Activated CD4-positive, alpha-beta T cell treated with anti-CD3 and anti-CD28 coated beads for 4 hours (primary cell): Measurements from ENCODE around the gene PIAS1.
A peak's percentile ranks its signal among the peaks of the same experiment; 100 is the strongest.
"Not testable (repeated sequence)": the region's sequence is repeated elsewhere in the genome, so short reads cannot be mapped to it uniquely, and the experiment has no call there.

Source experiments
- DNase-seq, 2 donors: peaks; one replicate each; pipeline ENCODE4 v3.0.0-alpha.2; 2020

PIAS1 gene

DNA sequence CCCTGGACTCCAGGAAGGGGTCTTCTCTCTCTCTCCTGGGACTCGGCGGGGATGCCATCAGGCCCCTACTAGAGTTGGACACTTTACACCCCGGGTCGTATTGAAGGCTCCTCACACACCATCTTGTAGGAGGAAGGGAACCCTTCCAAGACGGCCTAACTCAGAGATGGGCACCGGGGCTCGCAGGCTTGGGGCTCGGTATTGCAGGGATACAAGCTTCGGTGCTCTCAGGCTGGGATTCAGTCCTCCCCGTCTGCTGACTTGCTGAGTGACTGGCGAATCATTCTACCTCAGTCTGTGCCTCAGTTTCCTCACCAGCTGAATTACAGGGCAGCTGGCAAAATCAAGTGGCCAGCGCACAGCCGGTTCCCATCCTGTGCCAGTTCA, 151.4 kb downstream of the PIAS1 start:
- no peak for DNase-seq

DNA sequence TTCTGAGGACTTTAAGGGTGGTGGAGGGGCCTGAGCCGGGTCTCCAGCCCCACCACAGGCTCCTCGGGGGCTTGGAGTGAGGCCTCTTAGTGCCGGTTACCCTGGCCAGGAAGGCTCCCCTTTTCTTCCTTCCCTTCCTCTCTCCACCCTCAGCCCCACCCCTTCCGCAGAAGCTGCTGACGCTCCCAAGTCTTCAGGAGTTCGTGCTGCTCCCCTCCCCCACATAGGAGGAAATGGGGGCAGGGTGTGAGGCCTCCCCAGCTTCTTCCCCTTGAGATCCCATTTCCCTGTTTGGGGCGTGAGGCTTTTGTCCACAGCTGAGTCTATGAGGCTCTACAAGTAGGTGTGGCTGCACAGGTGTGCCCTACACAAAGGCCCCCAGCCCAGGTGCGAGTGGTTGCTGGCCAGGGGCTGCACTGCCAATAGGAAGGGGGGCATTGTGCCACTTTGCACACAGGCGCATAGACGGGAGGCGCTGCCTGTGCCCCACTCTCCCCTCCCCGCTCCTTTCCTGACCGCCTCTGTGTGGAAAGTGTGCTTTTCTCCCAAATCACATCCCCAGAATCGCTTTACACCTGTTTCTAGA, 151.9 kb downstream of the PIAS1 start:
- DNase-seq = no peak

DNA sequence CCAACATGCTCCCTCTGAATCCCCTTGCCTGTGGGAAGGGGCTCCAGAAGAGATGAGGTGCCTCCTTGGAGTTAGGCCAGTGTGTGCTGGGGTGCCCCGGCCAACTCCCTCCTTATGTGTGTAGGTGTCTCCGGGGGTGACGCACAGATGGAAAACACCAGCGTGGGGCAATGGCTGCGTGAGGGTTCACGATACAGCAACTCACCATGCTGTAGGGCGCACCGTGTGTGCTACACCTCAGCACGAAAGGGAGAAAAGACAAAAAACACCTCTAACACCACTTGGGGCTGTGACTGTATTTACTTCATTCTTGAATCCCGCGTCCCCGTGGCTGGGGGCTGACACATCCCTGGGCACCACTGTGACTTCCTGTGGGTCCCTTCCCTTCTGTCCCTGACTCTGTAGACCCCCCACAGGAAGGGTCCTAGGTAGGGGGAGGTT, 152.6 kb downstream of the PIAS1 start:
- DNase-seq = no peak

DNA sequence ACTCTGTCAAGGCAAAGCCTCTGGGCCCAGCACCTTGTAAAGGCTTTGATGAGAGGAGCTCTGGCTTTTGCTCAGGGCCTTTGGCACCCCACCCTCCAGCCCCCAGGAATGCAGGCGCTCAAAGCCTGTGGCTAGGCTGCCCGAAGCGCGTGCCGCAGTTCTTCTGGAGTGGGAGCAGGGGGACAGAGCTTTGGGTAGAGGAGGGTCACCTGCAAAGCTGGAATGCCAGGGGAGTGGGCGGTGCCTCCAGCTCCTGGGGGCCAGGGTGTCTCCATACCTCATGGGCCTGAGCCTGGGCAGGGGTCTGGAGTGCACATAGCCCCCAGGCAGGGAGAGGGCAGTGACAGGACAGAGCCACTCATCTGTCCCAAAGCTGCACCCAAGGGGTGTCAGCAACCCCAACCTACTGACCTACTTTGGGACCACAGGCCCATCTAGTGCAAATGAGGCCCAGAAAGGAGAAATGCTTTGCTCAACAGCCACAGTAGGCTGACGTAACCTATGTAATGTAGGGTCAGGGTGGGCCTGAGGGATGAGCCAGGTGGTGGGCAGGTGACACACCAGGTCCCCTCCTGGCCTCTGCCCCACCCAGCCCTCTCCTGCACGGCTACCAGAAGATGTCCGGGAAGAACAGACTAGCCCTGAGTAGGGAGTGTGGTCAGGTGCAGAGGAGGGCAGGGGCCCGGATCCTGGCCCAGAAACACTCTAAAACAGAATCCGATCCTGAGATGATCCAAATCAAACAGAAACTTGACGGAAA, 153.2 kb downstream of the PIAS1 start:
- no peak for DNase-seq

DNA sequence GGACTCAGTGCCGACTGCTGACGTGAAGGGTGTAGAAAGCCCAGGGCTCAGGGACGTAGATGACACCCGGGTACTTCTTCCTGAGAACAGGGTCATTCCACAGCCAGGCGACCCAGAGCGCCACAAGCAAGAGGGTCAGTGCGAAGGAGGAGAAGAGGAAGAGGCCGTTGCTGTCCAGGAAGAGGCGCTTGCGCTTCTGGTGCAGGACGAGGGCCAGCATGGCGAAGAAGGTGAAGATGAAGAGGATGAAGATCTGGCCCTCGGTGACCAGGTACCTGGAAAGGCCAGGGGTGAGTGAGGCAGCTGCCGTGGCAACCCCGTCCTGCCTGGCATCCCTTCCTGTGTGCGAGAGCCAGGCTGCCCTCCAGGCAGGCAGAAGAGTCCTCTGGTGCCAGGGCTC, 154.0 kb downstream of the PIAS1 start:
- no peak for DNase-seq

DNA sequence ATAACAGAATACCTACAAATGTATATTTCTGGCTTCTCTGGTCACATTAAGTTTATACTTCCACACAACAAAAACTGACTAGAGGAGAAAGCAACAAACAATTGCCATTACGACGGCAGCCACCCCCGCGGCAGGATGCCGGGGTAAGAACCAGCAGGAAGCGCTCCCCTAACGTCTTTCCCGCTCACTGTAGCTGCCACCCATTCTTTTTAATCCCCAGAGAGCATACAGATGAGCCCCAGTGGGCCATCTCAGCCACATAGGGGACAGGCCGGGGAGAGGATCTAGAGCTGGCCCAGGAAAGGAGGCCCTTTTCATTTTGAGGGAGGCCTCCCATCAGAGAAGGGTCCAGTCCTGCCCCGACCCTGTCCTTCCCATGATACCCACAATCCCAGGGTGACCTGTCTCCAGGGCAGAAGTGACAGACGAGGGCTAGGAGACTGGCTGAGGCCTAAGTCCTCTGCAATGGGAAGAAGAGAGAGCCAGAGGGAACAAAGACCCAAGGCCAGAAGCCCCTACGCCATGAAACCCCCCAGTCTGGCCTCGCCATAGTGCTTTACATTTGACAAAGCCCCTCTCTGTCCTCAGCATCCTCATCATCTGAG, 154.6 kb downstream of the PIAS1 start:
- peak in 1 of 2 donors; percentile 27 for DNase-seq

DNA sequence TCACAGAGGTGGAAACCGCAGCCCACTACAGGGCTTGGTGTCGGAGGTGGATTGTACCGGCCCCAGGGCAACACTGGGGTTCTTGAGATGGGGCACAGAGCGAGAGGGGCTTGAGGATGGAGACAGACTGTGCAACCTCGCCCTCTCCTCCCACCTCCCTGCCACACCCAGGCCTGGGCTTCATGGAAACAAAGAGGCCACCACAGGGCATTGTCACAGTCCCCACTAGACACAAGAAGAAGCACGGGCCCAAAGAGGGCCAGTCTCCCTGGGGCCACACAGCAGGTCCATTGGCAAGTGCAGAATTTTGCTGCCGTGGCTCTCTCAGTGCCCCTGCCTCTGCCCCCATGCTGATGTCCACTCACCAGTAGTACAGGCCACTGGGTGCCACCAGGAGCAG, 155.2 kb downstream of the PIAS1 start:
- no peak for DNase-seq

DNA sequence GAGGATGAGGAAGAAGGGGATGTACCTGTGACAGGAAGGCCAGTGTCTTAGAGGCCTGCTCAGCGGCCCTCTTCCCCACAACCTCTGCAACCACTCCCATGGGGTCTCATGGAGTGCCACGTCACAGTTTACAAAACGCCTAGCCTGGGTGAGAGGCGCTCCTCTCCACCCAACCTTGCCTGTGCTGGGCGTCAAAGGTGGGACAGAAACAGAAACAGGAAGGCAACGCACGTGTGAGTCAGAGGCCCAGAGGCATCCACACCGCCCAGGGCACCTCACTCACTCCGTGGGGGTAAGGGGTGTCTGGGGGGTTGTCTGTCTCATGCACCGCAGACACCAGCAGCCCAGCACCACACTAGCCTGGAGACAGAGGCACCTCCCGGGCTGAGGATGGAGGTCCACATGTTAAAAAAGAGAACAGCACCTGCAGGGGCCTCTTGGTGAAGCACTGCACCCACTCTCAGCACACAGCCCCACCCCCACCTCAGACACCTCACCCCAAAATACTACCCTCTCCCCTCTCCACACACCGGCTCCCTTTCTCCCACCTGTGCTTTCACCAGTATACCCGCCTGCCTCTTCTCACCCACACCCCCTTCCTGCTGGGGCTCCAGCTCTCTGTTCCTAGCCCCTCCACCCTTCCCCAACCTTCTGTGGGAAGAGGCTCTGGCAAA, 155.8 kb downstream of the PIAS1 start:
- DNase-seq = peak; percentile 19 to 40

DNA sequence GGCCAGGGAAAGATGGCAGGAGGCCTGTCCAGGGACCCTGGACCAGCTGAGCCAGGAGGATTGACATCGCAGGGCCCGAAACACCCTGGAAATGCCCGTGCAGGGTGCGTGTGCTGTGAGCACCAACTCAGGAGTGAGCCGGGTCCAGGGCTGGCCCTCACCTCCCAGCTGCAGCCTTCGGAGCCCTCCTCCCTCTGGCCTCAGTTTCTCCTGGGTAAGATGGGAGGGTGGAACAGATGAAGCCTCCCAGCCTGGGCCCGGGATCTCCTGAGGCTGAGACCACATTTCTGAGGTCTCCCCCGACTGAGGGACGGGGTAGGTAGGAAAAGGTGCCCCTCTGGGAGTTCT, 156.3 kb downstream of the PIAS1 start:
- no peak for DNase-seq

DNA sequence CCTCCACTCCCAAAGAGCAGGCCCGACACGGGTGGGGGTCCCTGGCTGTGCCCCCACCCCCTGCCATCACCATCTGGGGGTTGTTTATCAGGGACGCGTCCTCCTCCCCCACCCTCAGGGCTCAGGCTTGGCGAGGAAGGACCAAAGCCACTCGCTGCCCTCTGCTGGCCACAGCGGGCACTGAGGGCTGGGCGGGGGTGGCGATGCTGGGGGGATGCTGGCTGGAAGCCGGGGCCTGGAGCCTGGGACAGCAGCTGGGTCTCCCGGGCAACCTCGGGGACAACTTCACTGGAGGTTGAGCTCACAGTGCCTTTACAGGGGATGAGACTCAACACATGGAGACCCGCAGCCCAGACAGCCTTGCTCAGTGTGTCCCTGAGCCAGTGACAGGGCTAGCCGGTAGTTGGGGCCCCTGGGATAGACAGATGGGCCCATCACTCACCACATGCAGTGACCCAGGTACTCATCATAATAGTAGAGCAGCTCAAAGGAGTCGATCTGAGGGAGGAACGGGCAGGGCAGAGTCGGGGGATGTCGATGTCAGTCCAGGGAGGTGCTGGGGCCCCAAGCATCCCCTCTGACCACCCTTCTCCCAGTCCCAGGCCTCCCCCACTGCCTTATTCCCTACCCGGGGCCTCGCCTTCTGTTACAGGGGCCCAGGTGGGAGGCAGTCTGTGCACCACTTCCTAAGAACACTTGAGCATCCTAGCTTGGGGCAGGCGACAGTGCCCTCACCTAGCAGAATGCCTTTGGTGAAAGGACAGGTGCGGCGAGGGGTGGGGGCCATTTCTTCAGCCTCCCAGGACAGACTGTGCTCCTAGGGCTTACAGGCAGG, 156.9 kb downstream of the PIAS1 start:
- DNase-seq = peak; percentile 34 to 57

DNA sequence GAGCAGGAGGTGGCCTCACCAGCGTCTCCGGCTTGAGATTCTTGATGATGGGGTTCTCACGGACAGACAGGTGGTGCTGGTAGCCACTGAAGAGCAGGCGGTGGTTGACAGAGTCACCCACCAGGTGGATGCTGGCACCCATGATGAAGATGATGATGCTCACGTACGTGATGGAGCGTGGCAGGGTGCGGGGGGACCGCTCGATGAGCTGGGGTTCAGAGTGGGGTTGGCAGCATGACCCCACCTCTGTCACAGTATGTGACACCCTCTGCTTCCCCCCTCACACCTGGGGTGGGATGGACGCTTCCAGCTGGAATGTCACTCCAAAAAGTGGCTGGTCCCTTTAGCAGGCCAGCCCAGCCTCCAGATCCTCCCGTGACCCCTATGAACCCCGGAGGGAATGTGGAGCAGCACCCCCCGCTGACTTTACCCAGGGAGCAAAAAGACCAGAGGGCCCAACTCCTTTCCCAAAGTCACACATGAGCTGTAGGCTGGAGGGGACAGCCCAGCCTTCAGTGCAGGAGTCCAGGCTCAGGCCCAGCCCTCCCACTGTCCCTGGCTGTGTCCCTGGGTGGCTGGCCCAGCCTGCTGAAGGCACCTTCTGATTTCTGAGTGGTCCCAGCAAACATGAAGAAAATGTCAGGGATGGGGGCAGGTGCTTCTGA, 157.7 kb downstream of the PIAS1 start:
- DNase-seq = no peak

DNA sequence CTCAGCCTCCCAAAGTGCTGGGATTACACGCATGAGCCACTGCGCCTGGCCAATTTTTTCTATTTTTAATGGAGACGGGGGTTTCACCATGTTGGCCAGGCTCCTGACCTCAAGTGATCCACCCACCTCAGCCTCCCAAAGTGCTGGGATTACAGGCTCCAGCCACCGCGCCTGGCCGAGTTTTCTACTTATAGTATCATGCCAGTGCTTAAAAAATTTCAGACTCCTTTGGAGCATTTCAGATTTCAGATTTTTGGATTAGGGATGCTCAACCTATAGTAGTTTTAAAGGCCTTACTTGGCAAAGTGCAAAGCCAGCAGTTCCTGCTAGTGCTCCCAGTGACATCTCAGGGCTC, 159.4 kb downstream of the PIAS1 start:
- DNase-seq = not testable (repeated sequence)

DNA sequence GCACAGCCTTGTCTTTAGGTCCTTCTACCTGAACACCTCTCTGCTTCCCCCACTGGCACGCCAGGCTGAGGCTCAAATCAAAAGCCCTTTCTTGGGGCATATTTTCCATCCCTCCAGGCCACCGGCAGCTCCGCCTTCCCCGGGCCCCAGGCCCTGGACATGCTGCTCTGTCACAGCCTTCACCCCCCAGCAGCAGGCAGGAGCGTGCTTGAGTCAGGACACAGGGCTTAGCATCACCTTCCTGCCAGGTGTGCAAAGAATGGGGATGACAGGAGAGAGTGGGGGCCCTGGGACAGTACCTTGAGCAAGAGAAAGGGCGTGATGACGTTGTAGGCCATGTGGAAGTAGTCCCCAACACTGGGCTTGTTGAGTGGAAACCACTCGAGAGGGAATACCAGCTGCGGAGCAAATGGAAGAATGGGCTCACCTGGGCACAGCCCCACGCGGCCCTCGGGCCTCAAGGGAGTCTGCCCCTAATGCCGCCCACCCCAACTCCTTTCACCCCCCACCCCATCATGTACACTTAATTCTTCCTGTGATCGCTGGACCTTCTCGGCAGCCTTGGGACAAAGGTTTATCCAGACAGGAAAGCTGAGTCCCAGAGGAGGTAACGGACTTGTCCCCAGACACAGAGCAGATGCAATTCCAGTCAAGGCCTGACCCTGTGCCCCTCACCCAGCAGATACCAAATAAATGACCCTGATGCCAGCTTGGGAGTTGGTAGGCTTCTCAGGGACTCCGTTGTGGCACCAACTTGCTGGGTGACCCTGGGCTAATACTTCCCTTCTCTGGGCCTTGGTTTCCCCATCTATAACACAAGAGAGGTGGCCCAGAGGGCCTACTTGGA, 160.1 kb downstream of the PIAS1 start:
- no peak for DNase-seq

DNA sequence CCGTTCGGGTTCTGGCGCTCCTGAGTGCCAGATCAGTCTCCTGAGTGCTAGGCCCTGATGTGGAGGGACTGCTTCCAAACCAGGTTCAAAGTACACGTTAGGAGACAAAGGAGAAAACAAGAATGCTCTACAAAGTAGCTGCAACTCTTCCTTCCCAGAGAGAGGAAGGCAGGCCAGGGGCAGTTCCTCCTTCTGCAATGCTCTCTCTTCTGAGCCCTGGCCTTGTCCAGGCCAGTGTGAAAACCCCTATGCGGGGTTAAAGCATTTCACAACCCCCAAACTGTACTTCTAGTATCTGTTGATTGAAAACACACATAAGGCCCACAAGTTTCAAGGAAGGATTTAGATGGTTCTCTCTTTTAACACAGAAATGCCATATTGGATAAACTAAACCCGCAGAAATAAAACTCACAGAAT, 160.7 kb downstream of the PIAS1 start:
- no peak for DNase-seq

DNA sequence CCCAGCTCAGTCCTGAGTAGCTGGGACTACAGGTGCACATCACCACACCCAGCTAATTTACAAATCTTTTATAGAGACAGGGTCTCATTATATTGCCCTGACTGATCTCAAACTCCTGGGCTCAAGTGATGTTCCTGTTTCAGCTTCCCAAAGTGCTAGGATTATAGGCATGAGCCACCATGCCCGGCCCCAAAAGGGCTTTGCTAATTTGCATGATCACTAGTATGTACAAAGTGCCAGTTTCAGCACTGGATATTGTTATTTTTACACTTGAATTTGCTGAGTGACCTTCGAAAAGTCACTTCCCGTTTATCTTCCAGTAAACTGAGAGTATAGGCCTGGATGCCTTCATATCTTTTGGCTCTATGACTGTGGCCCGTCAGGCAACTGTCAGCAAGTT, 163.2 kb downstream of the PIAS1 start:
- no peak for DNase-seq

DNA sequence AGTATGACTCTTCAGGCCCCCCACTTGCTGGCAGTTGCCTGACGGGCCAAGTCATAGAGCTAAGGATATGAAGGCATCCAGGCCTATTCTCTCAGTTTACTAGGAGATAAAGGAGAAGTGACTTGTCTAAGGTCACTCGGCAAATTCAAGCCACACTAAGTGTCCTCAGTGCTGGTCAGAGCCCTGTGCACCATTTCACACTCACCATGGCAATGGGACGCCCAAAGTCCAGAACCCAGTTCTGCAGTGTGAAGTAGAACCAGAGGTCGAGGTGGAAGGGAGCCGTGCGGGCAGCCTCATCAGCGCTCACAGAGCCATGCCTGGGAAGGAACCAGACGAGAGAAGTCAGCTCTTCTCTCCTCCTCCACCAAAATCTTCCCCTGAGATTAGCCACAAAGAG, 164.2 kb downstream of the PIAS1 start:
- no peak for DNase-seq

DNA sequence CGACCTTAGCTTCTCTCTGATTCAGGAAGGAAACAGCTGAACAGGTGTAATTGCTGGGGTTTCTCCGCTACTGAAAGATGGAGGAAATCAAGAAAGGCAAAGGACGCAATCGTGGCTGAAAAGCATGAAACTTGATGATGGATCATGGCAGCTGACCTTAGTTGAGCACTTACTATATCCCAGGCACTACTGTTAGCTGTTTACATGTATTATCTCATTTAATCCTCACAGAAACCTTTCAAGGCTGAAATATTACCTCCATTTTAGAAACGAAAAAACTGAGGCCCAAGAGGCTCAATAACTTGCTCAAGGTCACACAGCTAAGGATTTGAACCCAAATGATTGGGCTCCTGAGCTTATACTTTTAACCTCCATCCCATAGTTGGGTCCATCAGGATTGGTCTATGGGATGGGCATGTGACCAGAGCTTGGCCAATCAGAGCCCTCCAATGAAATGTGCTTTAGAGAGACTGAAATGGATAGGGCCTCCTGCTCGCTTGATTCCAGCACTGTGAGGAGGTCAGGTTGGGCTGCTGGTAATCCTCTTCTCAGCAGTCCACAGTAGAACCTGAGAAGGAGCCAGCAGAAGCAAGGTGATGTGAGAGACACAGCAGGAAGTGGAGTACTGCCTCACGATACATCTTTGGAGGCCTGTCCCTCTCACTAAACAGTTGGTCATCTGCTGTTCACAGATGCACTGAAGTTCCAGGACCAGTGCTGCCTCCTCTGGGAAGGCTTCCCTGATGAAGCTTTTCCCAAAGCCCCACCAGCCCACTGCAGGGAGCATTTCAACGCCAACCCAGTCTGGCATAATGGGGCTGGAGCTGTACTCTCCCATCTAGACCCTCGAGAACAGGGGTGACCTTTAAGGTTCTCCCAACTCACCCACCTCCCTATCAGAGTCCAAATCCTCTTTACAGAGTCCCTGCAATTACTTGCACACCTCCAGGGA, 165.0 kb downstream of the PIAS1 start:
- no peak for DNase-seq

DNA sequence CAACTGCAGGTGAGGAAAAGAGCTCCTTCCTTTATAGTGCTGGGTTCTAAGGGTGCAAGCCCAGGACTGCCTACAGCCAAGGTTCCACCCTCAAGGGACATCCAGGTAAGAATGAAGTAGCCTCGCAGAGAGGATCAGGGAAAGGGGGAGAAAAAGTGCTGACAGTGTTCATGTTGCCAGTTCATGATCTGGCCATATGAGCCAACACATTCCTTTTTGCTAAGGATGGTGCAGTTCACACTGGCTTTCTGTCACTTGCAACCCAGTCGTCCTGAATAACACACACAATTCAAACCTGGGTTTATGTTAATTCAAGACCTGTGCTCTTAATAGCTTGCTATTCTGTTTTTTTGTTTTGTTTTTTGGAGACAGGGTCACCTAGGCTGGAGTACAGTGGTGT, 166.4 kb downstream of the PIAS1 start:
- no peak for DNase-seq

DNA sequence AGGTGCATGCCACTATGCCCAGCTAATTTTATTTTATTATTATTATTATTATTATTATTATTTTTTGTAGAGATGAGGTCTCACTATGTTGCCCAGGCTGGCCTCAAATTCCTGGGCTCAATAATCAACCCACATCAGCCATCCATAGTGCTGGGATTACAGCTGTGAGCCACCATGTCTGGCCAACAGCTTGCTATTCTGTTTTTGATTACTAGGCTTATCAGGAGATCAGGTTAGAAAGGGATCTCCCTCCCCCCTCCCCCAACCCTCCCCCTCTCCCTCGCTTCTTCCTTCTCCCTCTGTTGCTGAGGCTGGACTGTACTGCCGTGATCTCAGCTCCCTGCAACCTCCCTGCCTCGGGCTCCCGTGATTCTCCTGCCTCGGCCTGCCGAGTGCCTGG, 166.9 kb downstream of the PIAS1 start:
- no peak for DNase-seq
